Activated CD8-positive, alpha-beta memory T cell treated with anti-CD3 and anti-CD28 coated beads for 36 hours (primary cell): ENCODE results near the gene CD86. TPM values are rescaled to one million over a fixed set of nuclear protein-coding genes. Genes with fewer than 3 reads are reported as not detected.
"Not testable (repeated sequence)": the region's sequence is repeated elsewhere in the genome, so short reads cannot be mapped to it uniquely, and the experiment has no call there.

ENCODE experiments used
- CTCF ChIA-PET: fragments of 350-600 bp; sonication (Branson Sonifier 250); formaldehyde crosslinking; loops from one replicate; lab custom pipeline; 2021; ENCODE audit warnings: antibody characterized with exemption; lab: Charles Lee
- POLR2A ChIA-PET: fragments of 350-600 bp; sonication (Branson Sonifier 250); formaldehyde crosslinking; loops from one replicate; lab custom pipeline; 2021; ENCODE audit warnings: antibody characterized with exemption; lab: Charles Lee
- total RNA-seq, 2 experiments: library from RNA; stranded (reverse); gene quantifications; one replicate each; pipeline ENCODE4 v1.2.3, GENCODE V29; 2021

Gene CD86
- total RNA-seq, 2 experiments from 2014 or later = 0.19 to 0.40 TPM

- CTCF ChIA-PET = interaction anchor here (0.8 kb wide), 1 partner anchor 153 kb away, joined by 3 read pairs; no protein-coding TSS in a partner anchor
- POLR2A ChIA-PET = no interaction called here
Observed at GRCh38 chr3:122104515-122105194, 49.5 kb downstream of the CD86 start.

- POLR2A ChIA-PET = no interaction called here
- CTCF ChIA-PET = no interaction called here
Observed at GRCh38 chr3:122105626-122106025, 50.5 kb downstream of the CD86 start.

- POLR2A ChIA-PET = interaction anchor here (0.6 kb wide), 1 partner anchor 26 kb away, joined by 3 read pairs; no protein-coding TSS in a partner anchor
- CTCF ChIA-PET = no interaction called here
Observed at GRCh38 chr3:122107171-122107570, 52.0 kb downstream of the CD86 start.

GRCh38 chr3:122111974-122112373, 56.8 kb downstream of the CD86 start:
- POLR2A ChIA-PET = no interaction called here

GRCh38 chr3:122112754-122113153, 57.6 kb downstream of the CD86 start:
- ChIA-PET POLR2A (no interaction called here), CTCF (no interaction called here)

More at GRCh38 chr3:122111974-122112373, 56.8 kb downstream of the CD86 start:
- CTCF ChIA-PET = interaction anchor here (1.1 kb wide), 1 partner anchor 10 kb away, joined by 4 read pairs; no protein-coding TSS in a partner anchor

- CTCF ChIA-PET = no interaction called here
Observed at GRCh38 chr3:122123850-122124249, 68.7 kb downstream of the CD86 start.

GRCh38 chr3:122132949-122133540, 77.9 kb downstream of the CD86 start:
- ChIA-PET POLR2A (no interaction called here), CTCF (interaction anchor here (1.1 kb wide), 1 partner anchor 15 kb away, joined by 3 read pairs; no protein-coding TSS in a partner anchor)

More at GRCh38 chr3:122123850-122124249, 68.7 kb downstream of the CD86 start:
- POLR2A ChIA-PET = no interaction called here

- ChIA-PET POLR2A (interaction anchor here (0.7 to 0.8 kb wide), 2 partner anchors 20 to 55 kb away, joined by 3 to 4 read pairs; no protein-coding TSS in a partner anchor), CTCF (interaction anchor here (0.7 to 0.9 kb wide), 3 partner anchors 25 to 45 kb away, joined by 3 read pairs; no protein-coding TSS in a partner anchor)
Observed at GRCh38 chr3:122146466-122146865, 91.3 kb downstream of the CD86 start.

GRCh38 chr3:122148941-122149627, 93.9 kb downstream of the CD86 start:
- POLR2A ChIA-PET = no interaction called here
- CTCF ChIA-PET = no interaction called here

- POLR2A ChIA-PET = no interaction called here
Observed at GRCh38 chr3:122151480-122151879, 96.3 kb downstream of the CD86 start.

GRCh38 chr3:122164983-122165382, 109.8 kb downstream of the CD86 start:
- POLR2A ChIA-PET, CTCF ChIA-PET: not testable (repeated sequence)

More at GRCh38 chr3:122151480-122151879, 96.3 kb downstream of the CD86 start:
- CTCF ChIA-PET = no interaction called here

- CTCF ChIA-PET = interaction anchor here (0.6 kb wide), 1 partner anchor 26 kb away, joined by 4 read pairs; no protein-coding TSS in a partner anchor
- POLR2A ChIA-PET = no interaction called here
Observed at GRCh38 chr3:122167630-122168029, 112.5 kb downstream of the CD86 start.

GRCh38 chr3:122168044-122168443, 112.9 kb downstream of the CD86 start:
- CTCF ChIA-PET = interaction anchor here (0.6 kb wide), 1 partner anchor 25 kb away, joined by 4 read pairs; no protein-coding TSS in a partner anchor
- POLR2A ChIA-PET = no interaction called here

- CTCF ChIA-PET = no interaction called here
- POLR2A ChIA-PET = no interaction called here
Observed at GRCh38 chr3:122169911-122170310, 114.7 kb downstream of the CD86 start.

Other genes with a start within 250 kb of the CD86 start
- gene IQCB1, start 220.3 kb upstream of the CD86 start, total RNA-seq = 10 to 100 TPM; 28.4 to 31.6 TPM
- 10 to 100 TPM; 10.3 to 11.2 TPM for gene EAF2, start 220.2 kb upstream of the CD86 start, total RNA-seq
- 1 to 10 TPM in 1 of 2 experiments, under 1 TPM in 1; 0.84 to 1.4 TPM for gene SLC15A2, start 161.0 kb upstream of the CD86 start, total RNA-seq
- gene ILDR1, start 33.1 kb upstream of the CD86 start, total RNA-seq = not detected
- not detected for gene CASR, start 128.3 kb downstream of the CD86 start, total RNA-seq